H1 (cell line): Measurements from ENCODE around the gene RASGRF1. TPM values are rescaled to one million over a fixed set of nuclear protein-coding genes. Genes with fewer than 3 reads are reported as not detected.

Experiments used
- CTCF ChIA-PET: fragments of 300-600 bp; sonication (Branson Sonifier 250); formaldehyde crosslinking; loops from one replicate; lab custom pipeline; 2021; ENCODE audit not compliant: partially characterized antibody; lab: Charles Lee
- POLR2A ChIA-PET: fragments of 300-600 bp; sonication (Branson Sonifier 250); formaldehyde crosslinking; loops from one replicate; lab custom pipeline; 2021; ENCODE audit warnings: inconsistent platforms; ENCODE audit not compliant: partially characterized antibody; lab: Charles Lee
- DNase-seq, 2 experiments: peaks; one replicate each; pipeline versions ENCODE4 v3.0.0 to v3.0.0-alpha.2; 2010 to 2022; ENCODE audit warnings: low spot score in 2 of 2, low read depth in 1 of 2, mixed read lengths in 1 of 2
- FAIRE-seq: peaks from 2 replicates; lab custom pipeline; 2011; peaks lifted over from hg19 to GRCh38; lab: Jason Lieb, UNC
- H2AFZ ChIP-seq: 2 replicates; pipeline ENCODE4 v1.8.1; 2012; ENCODE audit warnings: low read length, inconsistent platforms
- H2AK5ac ChIP-seq: 2 replicates; pipeline ENCODE4 v1.6.1; 2013; ENCODE audit warnings: low read depth, low read length
- H2BK120ac ChIP-seq: replicated peaks from 2 replicates; pipeline ENCODE3; 2013; ENCODE audit warnings: low read depth, low read length, inconsistent platforms
- H2BK12ac ChIP-seq: 2 replicates; pipeline ENCODE4 v1.6.1; 2013; ENCODE audit warnings: low read depth, low read length
- H2BK15ac ChIP-seq: 2 replicates; pipeline ENCODE4 v1.6.1; 2013; ENCODE audit warnings: low read length
- H2BK20ac ChIP-seq: 2 replicates; pipeline ENCODE4 v1.6.1; 2013; ENCODE audit warnings: low read length
- H2BK5ac ChIP-seq: 2 replicates; pipeline ENCODE4 v1.6.1; 2013; ENCODE audit warnings: low read depth, low read length
- H3K14ac ChIP-seq: 2 replicates; pipeline ENCODE4 v1.6.1; 2013; ENCODE audit warnings: inconsistent platforms; ENCODE audit not compliant: insufficient read length
- H3K18ac ChIP-seq: 2 replicates; pipeline ENCODE4 v1.6.1; 2013; ENCODE audit warnings: low read length; ENCODE audit errors: extremely low read depth
- H3K23ac ChIP-seq: 2 replicates; pipeline ENCODE4 v1.6.1; 2013; ENCODE audit warnings: inconsistent platforms; ENCODE audit not compliant: insufficient read length
- H3K23me2 ChIP-seq: 2 replicates; pipeline ENCODE4 v1.6.1; 2013; ENCODE audit warnings: low read depth, low read length
- H3K27ac ChIP-seq: 2 replicates; pipeline ENCODE4 v1.6.1; 2011; ENCODE audit warnings: low read depth, low read length, inconsistent platforms
- H3K27me3 ChIP-seq, 4 experiments: replicated peaks in 1 of 4; 1 replicate in 1 of 4; 2 replicates in 3 of 4; pipeline versions ENCODE4 v1.6.1 to v1.8.1; 2011 to 2013; ENCODE audit warnings: low read length in 3 of 4, mild to moderate bottlenecking in 3 of 4, inconsistent platforms in 2 of 4, mixed read lengths in 2 of 4, moderate library complexity in 1 of 4; ENCODE audit not compliant: control insufficient read depth in 3 of 4, insufficient read depth in 3 of 4; ENCODE audit errors: extremely low read depth in 1 of 4
- H3K36me3 ChIP-seq, 4 experiments: 2 replicates each; pipeline versions ENCODE4 v1.6.1 to v1.8.1; 2011 to 2013; ENCODE audit warnings: mild to moderate bottlenecking in 4 of 4, low read length in 3 of 4, moderate library complexity in 2 of 4, control low read depth in 1 of 4, inconsistent platforms in 1 of 4; ENCODE audit not compliant: insufficient read depth in 4 of 4, control insufficient read depth in 2 of 4
- H3K4ac ChIP-seq: replicated peaks from 2 replicates; pipeline ENCODE3; 2013; ENCODE audit warnings: low read length, low read depth, mixed read lengths, inconsistent platforms; ENCODE audit not compliant: insufficient read length
- H3K4me1 ChIP-seq, 4 experiments: replicated peaks in 1 of 4; 1 replicate in 1 of 4; 2 replicates in 3 of 4; pipeline versions ENCODE4 v1.6.1 to v1.8.1; 2011 to 2013; ENCODE audit warnings: low read length in 3 of 4, inconsistent platforms in 2 of 4, mixed read lengths in 1 of 4; ENCODE audit not compliant: insufficient read depth in 4 of 4, control insufficient read depth in 3 of 4
- H3K4me2 ChIP-seq, 2 experiments: 2 replicates each; pipeline versions ENCODE4 v1.6.1 to v1.8.1; 2011 to 2013; ENCODE audit warnings: low read depth in 2 of 2, low read length in 2 of 2, control low read depth in 1 of 2, inconsistent platforms in 1 of 2, mild to moderate bottlenecking in 1 of 2; ENCODE audit not compliant: insufficient read depth in 1 of 2
- H3K4me3 ChIP-seq, 4 experiments: fragments of 200-600, 300-600 bp in 1 of 4; sonication (generic), shearing (Covaris generic), sonication (Bioruptor Twin) in 1 of 4; 2 replicates each; pipeline versions ENCODE4 v1.5.1 to v1.8.1; 2011 to 2016; ENCODE audit warnings: low read length in 4 of 4, low read depth in 3 of 4, control low read depth in 2 of 4, inconsistent platforms in 2 of 4, mild to moderate bottlenecking in 2 of 4, mixed read lengths in 1 of 4, moderate library complexity in 1 of 4; ENCODE audit not compliant: insufficient read depth in 2 of 4; ENCODE audit errors: extremely low read depth in 1 of 4
- H3K56ac ChIP-seq: replicated peaks from 2 replicates; pipeline ENCODE3; 2013; ENCODE audit warnings: low read depth, mild to moderate bottlenecking, mixed read lengths, low read length, inconsistent platforms; ENCODE audit not compliant: insufficient read length
- H3K79me1 ChIP-seq: 2 replicates; pipeline ENCODE4 v1.6.1; 2013; ENCODE audit warnings: low read depth, low read length, control low read depth
- H3K79me2 ChIP-seq, 2 experiments: 2 replicates each; pipeline versions ENCODE4 v1.6.1 to v1.8.1; 2012 to 2013; ENCODE audit warnings: low read length in 2 of 2, mild to moderate bottlenecking in 2 of 2, inconsistent platforms in 1 of 2; ENCODE audit not compliant: insufficient read depth in 2 of 2, control insufficient read depth in 1 of 2
- H3K9ac ChIP-seq, 4 experiments: replicated peaks in 1 of 4; 1 replicate in 1 of 4; 2 replicates in 3 of 4; pipeline versions ENCODE4 v1.6.1 to v1.8.1; 2011 to 2013; ENCODE audit warnings: low read depth in 3 of 4, low read length in 3 of 4, control low read depth in 2 of 4, mild to moderate bottlenecking in 2 of 4, moderate library complexity in 2 of 4, inconsistent platforms in 1 of 4; ENCODE audit errors: extremely low read depth in 1 of 4
- H3K9me3 ChIP-seq, 2 experiments: 2 replicates each; pipeline versions ENCODE4 v1.6.1 to v1.8.1; 2012 to 2013; ENCODE audit warnings: mild to moderate bottlenecking in 2 of 2, moderate library complexity in 2 of 2, control low read depth in 1 of 2, inconsistent platforms in 1 of 2, low read depth in 1 of 2, low read length in 1 of 2, mixed read lengths in 1 of 2; ENCODE audit not compliant: insufficient read depth in 2 of 2
- H4K20me1 ChIP-seq, 2 experiments: replicated peaks in 1 of 2; 2 replicates each; pipeline versions ENCODE3 to v1.8.1; 2011 to 2013; ENCODE audit warnings: inconsistent platforms in 2 of 2, low read length in 2 of 2, mild to moderate bottlenecking in 1 of 2; ENCODE audit not compliant: insufficient read depth in 2 of 2, control insufficient read depth in 1 of 2
- H4K5ac ChIP-seq: 2 replicates; pipeline ENCODE4 v1.6.1; 2013; ENCODE audit warnings: low read length, low read depth, mixed read lengths, inconsistent platforms; ENCODE audit not compliant: insufficient read length
- H4K8ac ChIP-seq: 2 replicates; pipeline ENCODE4 v1.8.0; 2013; ENCODE audit warnings: mild to moderate bottlenecking, moderate library complexity, low read length, inconsistent platforms; ENCODE audit not compliant: insufficient read depth; ENCODE audit errors: extremely low read depth
- H4K91ac ChIP-seq: replicated peaks from 2 replicates; pipeline ENCODE3; 2013; ENCODE audit warnings: low read length, mixed read lengths, inconsistent platforms; ENCODE audit not compliant: insufficient read length
- CBX8 ChIP-seq: fragments of 300-800, 300-1000 bp; sonication (generic); IDR thresholded peaks from 2 replicates; pipeline ENCODE4 v1.7.1; 2016; ENCODE audit warnings: low read depth, low read length, borderline replicate concordance
- CEBPB ChIP-seq: IDR thresholded peaks from 2 replicates; pipeline ENCODE4 v1.6.1; 2012; ENCODE audit warnings: low read depth, low read length
- KDM5A ChIP-seq: fragments of 200-600 bp; IDR thresholded peaks from 2 replicates; pipeline ENCODE4 v1.7.1; 2012; ENCODE audit warnings: mild to moderate bottlenecking, low read length, inconsistent platforms, mixed read lengths
- NANOG ChIP-seq: IDR thresholded peaks from 2 replicates; pipeline ENCODE4 v1.6.1; 2011; ENCODE audit warnings: low read length, low read depth, mild to moderate bottlenecking, inconsistent platforms; ENCODE audit not compliant: insufficient read depth, poor library complexity, severe bottlenecking
- POLR2A ChIP-seq, 2 experiments: IDR thresholded peaks; 1 replicate in 1 of 2; 2 replicates in 1 of 2; pipeline ENCODE4 v1.6.1; 2011; ENCODE audit warnings: low read depth in 2 of 2, low read length in 2 of 2, mild to moderate bottlenecking in 2 of 2; ENCODE audit errors: control extremely low read depth in 1 of 2
- RFX5 ChIP-seq: IDR thresholded peaks from 2 replicates; pipeline ENCODE4 v1.6.1; 2011; ENCODE audit warnings: low read depth, low read length, improper control_type of control experiment, borderline replicate concordance
- YY1 ChIP-seq: IDR thresholded peaks from 2 replicates; pipeline ENCODE4 v1.6.1; 2011; ENCODE audit warnings: low read depth, mild to moderate bottlenecking, low read length
- WGBS, 2 experiments: shearing (Covaris generic) in 1 of 2; methylation state at CpG; one replicate each; pipeline versions ENCODE4 v1.1.6 to v1.1.7; 2013 to 2015; ENCODE audit warnings: low lambda C conversion rate in 2 of 2, mixed read lengths in 2 of 2, inconsistent platforms in 1 of 2, low coverage in 1 of 2, missing lambda C conversion rate in 1 of 2; ENCODE audit not compliant: insufficient replicate concordance in 2 of 2, insufficient coverage in 1 of 2, insufficient read length in 1 of 2; ENCODE audit errors: extremely low coverage in 1 of 2, missing lambda C conversion rate in 1 of 2; 5-methylcytosine and 5-hydroxymethylcytosine counted together
- polyA plus RNA-seq, 7 experiments: library from polyadenylated mRNA; depleted of rRNA in 3 of 7; stranded (reverse) in 5 of 7; unstranded in 2 of 7; fragments of >200 nt in 5 of 7; fragments of 200-250 nt in 2 of 7; gene quantifications; 1 replicate in 5 of 7; 2 replicates in 1 of 7; 4 replicates in 1 of 7; pipeline versions ENCODE4 v1.2.1 to v1.2.3, GENCODE V29; 2011 to 2013; ENCODE audit warnings: missing spikeins in 2 of 7, mixed read lengths in 2 of 7
- total RNA-seq: library from RNA; stranded (reverse); fragmentation: NEBNext Ultra II Directional; extraction: Animal tissue kit (Norgen Biotek cat#: 25700); gene quantifications from 2 replicates; pipeline ENCODE4 v1.2.1, GENCODE V29; 2021

Gene RASGRF1
- total and polyA plus RNA-seq, 2 of the 8 experiments (the other 6 are each of a cell fraction or from before 2014, with no cell fraction given): 0.42 to 0.67 TPM

- POLR2A ChIA-PET: no interaction called here
Observed at GRCh38 chr15:78999636-79000035, 90.9 kb downstream of the RASGRF1 start.

More at GRCh38 chr15:78999636-79000035, 90.9 kb downstream of the RASGRF1 start:
- Histone ChIP-seq H3K36me3 (no peaks in the 10 kb centered on the region), H3K4me1 (peaks cover 0 to 22% (median 9%) of the 10 kb centered on the region in 4 experiments; a peak in 5 of 7 replicates), H3K9ac (no peak overlapping the region), H2AFZ (no peak overlapping the region), H3K18ac (no peak overlapping the region), H4K91ac (no peak overlapping the region), H2BK12ac (no peak overlapping the region), H3K4me3 (no peak overlapping the region), H3K14ac (no peak overlapping the region), H3K27ac (no peak overlapping the region), H4K5ac (no peak overlapping the region), H3K4ac (no peak overlapping the region), H3K79me2 (no peaks in the 10 kb centered on the region), H3K23ac (no peak overlapping the region), H4K8ac (no peak overlapping the region; the same call in 1 of the 2 replicates), H3K23me2 (no peaks in the 10 kb centered on the region), H3K79me1 (no peaks in the 10 kb centered on the region), H2BK120ac (no peak overlapping the region), H4K20me1 (no peaks in the 10 kb centered on the region), H2BK5ac (no peak overlapping the region), H2BK20ac (no peak overlapping the region), H3K56ac (no peak overlapping the region), H3K4me2 (0 out of 4 replicates have a peak overlapping the region, but pooled peaks of 1 of the 2 experiments have one; percentile 3), H3K9me3 (no peaks in the 10 kb centered on the region), H2BK15ac (no peak overlapping the region), H2AK5ac (no peak overlapping the region), H3K27me3 (no peaks in the 10 kb centered on the region; a peak in 2 of 7 replicates)
- TF ChIP-seq NANOG (no peak), KDM5A (no peak), POLR2A (IDR thresholded peaks at IDR 0.05; ENCODE audit: control extremely low read depth in 1 of 2, low read depth in 2 of 2, low read length in 2 of 2) (no peak), YY1 (no peak), RFX5 (no peak), CBX8 (no peak), CEBPB (no peak)
- DNase-seq (no peak), FAIRE-seq (no peak)
- 83% methylated on average over 11 of the region's 11 CpGs; no CpG with 5 or more reads in 1 of the 2 experiments for WGBS, 2 experiments
- CTCF ChIA-PET: interaction anchor here (0.6 to 5.2 kb wide), 12 partner anchors 7 to 194 kb away, joined by 3 to 44 read pairs (median 8); no protein-coding TSS in a partner anchor
